NOMO-1 treated with DMSO at 0.1 percent for 48 hours (cell line): Measurements from ENCODE around the gene IFNG.

ENCODE experiments used
- DNase-seq: peaks from one replicate; lab custom pipeline; 2025; ENCODE audit not compliant: unreplicated experiment; lab: John Stamatoyannopoulos, UW

IFNG gene

DNA sequence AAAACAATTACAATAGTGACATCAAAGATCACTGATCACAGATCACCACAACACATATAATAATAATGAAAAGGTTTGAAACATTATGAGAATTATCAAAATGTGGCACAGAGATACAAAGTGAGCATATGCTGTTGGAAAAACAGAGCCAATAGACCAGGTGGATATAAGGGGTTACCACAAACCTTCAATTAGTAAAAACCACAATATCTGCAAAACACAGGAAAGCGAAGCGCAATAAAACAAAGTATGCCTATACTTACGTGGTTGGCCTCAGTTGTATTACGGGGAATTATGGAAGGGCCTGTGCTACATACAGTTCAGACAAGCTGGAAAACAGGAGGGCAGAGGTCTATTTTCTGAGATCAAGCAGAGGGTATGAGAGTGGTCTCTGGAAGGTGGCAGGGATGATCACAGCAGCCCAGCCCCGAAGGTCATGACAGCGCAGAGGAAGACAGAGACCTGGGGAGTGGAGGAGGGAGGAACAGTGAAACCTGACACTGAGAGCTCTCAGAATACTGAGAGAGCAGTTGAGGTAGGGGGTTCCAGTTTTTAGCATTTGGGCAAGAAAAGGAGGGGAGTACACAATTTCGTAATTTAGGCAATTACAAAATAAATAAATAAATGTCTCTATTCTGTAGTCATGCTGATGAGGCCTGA is 41.3 kb downstream of the IFNG start:
- DNase-seq = no peak

DNA sequence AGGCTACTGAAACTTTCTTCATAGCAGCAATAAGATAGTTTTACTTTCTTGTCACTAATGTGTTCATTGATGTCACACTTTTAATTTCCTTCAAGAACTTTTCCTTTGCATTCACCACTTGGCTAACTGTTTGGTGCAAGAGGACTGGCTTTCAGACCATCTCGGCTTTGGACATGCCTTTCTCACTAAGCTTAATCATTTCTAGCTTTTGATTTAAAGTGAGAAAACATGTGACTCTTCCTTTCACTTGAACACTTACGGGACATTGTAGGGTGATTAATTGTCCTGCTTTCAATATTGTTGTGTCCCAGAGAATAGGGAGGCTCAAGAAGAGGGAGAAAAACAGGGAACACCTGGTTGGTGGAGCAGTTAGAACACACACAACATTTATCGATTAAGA is 41.9 kb downstream of the IFNG start:
- DNase-seq = no peak

DNA sequence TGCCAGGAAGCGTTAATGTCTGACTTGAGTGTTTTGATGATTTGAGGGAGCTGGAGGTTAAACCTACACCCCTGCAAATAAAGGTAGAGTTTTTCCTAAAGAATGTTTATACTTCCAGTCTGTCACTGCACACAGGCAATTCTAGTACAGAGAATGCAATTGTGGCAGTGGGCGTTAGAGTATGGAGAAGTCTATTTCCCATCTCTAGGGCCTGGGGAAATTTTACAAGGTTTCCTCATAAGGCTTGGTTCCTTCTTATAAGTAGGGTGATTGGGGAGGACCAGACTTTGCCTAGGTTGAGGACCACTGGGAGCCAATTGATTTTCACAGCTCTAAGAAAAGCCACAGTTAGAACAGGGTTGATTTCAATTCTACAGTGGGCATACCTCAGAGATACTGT is 44.3 kb downstream of the IFNG start:
- no peak for DNase-seq

DNA sequence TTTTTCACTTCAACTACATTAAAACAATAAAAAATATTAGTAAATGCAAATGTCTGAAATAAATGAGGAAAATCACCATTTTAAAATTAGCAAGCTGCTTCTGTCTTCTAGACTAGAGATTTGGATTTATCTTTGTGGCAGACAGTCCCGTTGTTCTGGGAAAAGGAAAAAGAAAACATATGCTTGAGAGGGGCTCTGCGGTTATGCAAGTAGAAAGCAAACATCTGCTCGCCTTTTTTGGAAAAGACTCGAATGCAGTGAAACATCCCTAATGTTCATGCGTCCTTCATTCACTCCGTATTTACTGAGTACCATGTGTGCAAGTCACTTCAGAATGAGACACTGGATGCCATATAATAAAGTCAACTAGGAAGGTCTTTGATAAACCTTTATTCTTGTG is 44.9 kb downstream of the IFNG start:
- DNase-seq = no peak

DNA sequence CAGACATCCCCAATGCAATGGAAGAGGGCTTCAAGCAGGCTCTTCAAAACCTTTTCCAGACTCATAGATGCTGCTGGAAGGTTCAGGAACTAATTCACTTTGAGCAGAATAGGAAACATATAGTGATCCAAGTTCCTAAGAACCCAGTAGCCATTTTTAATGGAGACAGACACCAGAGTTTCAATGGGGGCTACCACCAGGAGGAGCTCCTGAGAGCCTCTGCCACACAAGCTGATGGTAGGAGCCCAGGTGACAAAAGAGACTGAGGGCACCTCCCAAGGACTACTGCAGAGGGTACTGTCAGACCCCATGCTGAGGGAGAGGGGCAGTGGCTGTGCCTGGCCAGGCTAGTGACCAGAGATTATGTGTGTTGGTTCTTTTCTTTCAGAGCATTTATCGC is 45.9 kb downstream of the IFNG start:
- DNase-seq = no peak

DNA sequence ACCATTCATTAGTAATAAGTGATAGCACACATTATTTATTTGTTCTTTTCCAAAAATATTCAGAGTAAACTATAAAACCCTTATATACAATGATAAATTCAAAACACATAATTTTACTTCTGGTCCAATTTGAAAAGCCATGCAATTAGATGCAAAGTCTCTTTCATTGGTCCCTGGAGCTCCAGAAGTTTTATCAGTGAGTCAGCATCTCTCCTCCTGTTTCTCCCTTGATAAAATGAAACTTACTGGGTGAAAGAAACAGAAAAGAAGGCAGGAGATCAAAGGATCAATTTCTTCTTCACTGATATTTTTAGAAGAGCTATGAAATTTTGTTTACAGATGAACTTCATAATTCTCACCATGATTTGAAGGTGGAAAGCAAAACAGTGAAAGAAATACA is 47.5 kb downstream of the IFNG start:
- DNase-seq = no peak

DNA sequence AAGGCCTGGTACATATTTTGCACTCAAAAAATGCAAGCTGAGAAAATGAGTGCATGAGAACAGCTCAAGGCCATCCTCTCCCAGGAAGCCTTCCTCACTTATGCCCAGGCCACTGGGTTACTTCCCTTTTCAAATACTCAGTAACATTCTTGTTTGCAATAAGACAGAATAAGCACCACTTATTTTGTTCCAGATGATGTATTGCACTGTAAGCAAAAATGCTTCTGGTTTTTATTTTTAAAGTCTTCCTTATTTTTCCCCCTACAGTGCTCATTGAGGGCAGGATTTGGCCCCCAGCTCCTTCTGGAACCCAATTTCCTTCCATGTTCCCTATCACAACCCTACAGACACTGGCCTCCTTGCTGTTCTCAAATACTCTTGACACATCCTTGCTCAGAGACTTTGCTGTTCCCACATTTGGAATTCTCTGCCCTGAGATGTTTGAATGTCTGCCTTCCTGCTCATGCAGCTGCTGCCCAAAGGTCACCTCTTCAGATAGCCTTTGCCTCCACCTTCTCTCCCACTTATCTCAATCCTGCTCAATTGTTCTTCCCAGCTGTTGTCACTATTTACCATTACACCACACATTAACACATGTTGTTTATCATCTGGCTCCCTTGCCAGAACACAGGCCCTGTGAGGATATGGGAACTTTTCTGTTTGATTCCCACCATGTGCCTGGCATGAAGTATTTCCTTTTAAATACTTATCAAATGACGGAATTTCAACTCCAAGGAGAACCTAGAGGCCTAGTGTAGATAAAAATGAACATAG is 49.9 kb downstream of the IFNG start:
- no peak for DNase-seq

DNA sequence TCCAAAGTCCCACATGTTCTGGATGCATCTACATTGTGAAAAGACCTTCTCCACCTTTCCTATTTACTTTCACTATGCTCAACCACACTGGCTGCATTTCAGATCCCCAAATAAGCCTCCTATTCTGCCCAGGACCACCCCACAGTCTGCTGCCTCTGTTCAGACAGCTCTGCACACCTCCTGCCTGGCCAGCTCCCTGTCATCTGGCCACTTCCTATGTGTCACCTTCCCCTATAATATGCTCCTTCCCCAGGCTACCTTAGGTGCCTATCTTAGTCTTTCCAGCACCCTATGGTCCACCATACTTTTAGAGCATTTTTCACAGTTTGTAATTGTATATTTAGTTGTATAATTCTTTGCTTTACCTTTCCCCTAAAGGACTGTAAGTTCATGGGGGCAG is 50.5 kb downstream of the IFNG start:
- DNase-seq = no peak

DNA sequence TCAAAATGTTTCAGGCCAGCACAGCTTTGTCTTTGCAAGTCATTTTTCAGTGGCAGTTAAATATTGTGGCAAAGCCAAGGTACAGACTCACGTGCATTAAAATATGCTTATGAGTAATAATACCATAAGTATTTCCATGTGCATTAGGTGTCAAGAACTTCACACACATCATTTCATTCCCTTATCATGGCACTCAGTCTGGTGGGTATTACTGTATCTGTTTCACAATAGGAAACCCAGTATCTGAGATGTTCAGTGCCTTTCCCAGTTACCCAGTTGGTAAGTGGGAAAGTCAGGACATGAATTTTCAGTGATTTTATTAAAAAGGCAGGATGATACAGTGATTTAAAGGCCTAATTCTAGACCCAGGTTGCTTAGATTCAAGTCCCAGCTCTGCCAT is 52.9 kb downstream of the IFNG start:
- no peak for DNase-seq

DNA sequence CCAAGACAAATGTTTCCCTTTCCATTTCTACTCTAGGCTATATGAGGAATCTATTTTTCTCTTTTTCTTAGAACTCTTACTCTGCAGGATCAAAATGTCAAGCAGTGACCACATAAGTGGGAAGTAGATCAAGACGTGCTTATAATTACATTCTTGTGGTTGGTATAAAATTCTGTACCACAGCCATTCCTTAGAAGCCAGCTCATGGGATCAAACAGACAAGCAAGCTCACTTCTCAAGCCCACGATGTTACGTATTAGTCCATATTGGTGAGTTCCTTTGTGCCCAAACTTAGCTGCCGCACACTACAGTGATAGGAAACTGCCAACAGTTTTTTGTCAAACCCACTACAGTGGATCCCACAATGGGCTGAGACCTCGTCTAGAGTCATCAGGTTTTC is 53.4 kb downstream of the IFNG start:
- no peak for DNase-seq
